Measurements from ENCODE around the gene WASF1.

DNA sequence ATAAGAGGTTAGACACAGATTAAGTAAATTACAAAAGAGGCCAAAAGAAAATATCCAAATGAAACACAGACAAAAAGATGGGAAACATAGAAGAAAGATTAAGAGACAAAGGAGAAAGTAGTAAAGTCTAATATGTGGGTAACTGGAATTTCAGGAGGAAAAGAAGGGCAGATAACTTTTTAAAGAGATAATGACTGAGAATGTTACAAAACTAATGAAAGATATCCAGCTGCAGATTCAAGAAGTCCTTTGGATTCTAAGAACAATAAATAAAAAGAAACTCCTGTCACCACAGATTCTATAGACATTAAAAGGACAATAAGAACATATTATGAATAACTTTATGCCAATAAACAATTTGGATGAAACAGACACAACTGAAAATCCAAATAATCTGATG is 90.1 kb downstream of the WASF1 start:
- TF ChIP-seq POLR2AphosphoS5 (IDR thresholded peaks at IDR 0.05; ENCODE audit: borderline replicate concordance, low read depth, low read length) (no peak), EZH2 (IDR thresholded peaks at IDR 0.05) (no peak)
